NCI-H524 treated with DMSO at 0.1 percent for 48 hours (cell line): ENCODE results near the gene AOPEP.

ENCODE experiments used
- DNase-seq: peaks from one replicate; lab custom pipeline; 2025; lab: John Stamatoyannopoulos, UW

Gene AOPEP

DNA sequence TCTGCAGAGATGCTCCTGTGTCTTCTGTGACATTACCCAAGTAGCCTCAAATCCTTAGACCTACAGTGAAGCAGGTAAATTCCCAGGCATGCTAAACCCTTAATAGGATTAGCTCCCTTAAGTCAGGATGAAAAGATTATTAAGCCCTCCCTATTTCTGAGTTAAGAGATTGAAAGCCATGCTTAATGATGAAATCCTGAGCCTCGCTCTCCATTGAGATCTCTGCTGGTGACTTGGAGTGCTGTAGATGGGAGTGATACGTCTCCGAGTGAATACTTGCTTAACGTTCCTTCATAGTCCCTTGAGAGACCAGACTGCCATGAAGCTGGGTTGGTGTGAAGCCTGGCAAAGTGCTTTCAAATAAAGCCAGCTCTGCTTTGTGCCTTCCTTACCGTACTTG lies 34.2 kb downstream of the AOPEP start:
- peak; percentile 95 for DNase-seq

GRCh38 chr9:94761481-94761880 lies 35.0 kb downstream of the AOPEP start:
- DNase-seq: no peak

GRCh38 chr9:94767331-94768072 lies 41.0 kb downstream of the AOPEP start:
- DNase-seq: no peak

DNA sequence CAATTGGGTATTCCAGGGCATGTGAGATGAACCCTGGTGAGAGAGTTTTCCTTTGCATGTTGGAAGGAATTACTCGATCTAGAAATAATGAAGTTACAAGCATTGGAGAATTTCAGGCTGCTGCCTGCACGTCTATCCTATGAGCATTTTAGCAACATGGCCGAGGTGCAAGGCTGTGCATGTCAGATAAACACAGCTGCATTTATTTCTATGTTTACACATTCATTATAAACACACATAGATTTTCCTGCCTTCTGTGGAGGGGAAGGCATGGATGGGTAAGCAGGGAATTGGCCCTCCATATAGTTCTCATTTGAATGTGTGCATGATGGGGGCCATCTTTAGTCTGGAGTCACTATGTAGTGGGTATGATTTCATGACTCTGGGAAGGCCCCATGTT lies 42.3 kb downstream of the AOPEP start:
- no peak for DNase-seq

- DNase-seq: no peak
Measured at GRCh38 chr9:94770334-94770733, 43.8 kb downstream of the AOPEP start.

GRCh38 chr9:94771096-94771495 lies 44.6 kb downstream of the AOPEP start:
- DNase-seq: no peak

- DNase-seq: no peak
Measured at GRCh38 chr9:94772144-94772543, 45.6 kb downstream of the AOPEP start.

GRCh38 chr9:94772639-94773303 lies 46.3 kb downstream of the AOPEP start:
- no peak for DNase-seq

GRCh38 chr9:94773655-94774054 lies 47.2 kb downstream of the AOPEP start:
- DNase-seq: no peak

- no peak for DNase-seq
Measured at GRCh38 chr9:94778013-94778412, 51.5 kb downstream of the AOPEP start.

DNA sequence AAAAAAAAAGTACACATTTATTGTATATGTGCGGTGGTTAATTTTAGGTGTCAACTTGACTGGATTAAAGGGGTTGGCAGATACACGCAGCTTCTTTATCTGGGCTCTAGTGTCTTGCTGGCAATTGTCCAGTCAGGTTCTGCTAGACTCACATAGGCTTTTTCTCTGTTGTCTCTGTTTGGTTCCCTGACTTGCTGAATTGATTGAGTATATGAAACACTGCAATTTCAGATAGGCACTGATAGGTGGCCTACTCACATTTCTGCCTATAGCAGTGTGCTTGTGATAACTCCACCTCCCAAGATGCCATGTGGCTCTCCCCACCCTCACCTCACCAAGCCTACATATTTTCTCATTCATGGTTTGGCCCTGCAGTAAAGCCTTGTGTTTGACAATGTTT lies 52.5 kb downstream of the AOPEP start:
- DNase-seq: no peak

DNA sequence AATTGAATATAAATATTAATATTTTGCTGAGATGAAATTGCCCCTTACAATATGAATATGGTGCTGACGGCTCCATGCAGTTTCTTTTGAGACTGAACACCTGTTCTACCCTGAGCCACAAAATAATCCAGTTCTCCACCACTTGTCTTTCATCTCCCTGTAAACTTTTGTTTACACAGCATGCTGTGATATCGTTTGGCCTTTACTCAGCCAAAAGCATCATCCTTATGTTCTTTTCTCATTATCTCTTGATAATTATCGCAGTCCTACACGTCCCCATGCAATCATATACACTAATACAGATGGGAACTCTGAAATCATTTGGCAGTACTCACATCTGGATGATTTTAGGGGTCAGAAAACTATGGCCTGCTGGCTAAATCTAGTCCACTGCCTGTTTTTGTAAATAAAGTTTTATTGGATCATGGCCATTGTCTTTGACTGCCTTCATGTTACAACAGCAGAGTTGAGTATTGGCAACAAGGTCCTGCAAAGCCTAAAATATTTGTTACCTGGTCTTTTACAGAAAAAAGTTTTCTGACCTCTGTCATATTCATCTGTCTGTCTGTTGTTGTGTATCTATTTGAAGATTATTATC lies 53.3 kb downstream of the AOPEP start:
- no peak for DNase-seq

GRCh38 chr9:94780516-94780950 lies 54.0 kb downstream of the AOPEP start:
- no peak for DNase-seq

GRCh38 chr9:94782355-94783101 lies 56.0 kb downstream of the AOPEP start:
- no peak for DNase-seq

DNA sequence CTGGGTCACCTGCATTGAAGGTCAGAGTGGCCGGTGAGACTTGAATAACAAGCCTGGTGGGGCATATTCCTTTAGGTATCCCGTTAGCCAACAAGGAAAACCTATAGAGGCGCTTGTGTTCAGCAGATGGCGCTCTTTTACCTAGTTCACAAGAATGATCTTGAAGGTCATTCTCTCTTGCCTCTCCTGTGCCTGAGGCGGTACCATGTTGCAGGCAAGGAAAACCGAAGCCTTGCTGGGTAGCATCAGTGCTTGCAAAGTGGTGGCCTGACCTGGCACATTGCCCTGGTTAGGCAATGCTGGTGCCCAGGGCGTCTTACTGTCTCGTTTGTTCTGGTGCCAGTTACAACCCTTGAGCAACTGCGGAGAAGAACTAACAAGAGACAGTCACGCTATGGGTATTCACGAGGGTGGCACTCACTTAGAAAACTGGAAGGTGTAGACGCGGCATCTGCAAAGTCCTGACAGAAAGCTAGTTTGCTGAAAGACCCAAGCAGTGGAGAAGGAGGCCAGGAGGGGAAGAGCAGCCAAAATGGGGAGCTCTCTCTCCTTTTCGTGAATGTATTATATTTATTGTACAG lies 56.7 kb downstream of the AOPEP start:
- DNase-seq: no peak

DNA sequence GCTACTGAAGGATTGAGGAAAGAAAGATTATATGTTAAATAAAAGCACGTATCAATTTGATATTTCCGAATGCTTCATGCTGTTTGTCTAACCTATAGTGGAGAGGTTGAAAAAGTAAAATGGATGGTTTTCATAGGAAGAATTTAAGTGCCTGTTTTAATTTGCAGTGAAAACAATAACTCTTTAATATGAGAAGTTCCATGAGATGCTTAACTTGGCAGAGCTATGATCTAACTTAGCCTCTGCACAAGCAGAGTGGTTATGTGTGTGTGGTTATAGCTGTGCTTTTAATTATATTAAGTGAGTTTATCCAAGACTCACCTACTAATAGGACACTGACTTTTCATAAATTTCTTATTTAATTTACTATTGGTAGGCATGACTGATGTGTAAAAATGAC lies 57.4 kb downstream of the AOPEP start:
- DNase-seq: no peak

- DNase-seq: no peak
Measured at GRCh38 chr9:94785215-94786169, 59.0 kb downstream of the AOPEP start.

DNA sequence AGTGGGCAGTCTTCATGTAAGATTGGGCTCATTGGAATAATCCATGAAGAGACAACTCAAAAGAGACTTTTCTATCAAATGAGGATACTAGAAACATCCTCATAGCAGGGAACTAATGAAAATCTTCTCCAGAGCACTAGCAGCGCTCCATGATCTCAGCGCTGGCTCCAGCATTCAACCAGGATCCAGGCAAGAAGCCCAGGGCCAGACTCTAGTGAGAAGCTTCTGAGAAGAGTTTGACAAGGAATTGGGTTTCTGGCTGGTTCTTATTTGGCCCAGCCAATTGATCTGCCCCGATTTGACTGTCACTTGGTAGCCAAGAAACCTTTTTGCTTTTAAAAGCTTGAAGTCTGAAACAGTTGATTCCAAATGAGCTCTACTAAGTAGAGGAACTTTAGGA lies 60.1 kb downstream of the AOPEP start:
- no peak for DNase-seq

GRCh38 chr9:94787266-94787665 lies 60.8 kb downstream of the AOPEP start:
- no peak for DNase-seq

GRCh38 chr9:94788570-94789105 lies 62.1 kb downstream of the AOPEP start:
- DNase-seq: no peak

DNA sequence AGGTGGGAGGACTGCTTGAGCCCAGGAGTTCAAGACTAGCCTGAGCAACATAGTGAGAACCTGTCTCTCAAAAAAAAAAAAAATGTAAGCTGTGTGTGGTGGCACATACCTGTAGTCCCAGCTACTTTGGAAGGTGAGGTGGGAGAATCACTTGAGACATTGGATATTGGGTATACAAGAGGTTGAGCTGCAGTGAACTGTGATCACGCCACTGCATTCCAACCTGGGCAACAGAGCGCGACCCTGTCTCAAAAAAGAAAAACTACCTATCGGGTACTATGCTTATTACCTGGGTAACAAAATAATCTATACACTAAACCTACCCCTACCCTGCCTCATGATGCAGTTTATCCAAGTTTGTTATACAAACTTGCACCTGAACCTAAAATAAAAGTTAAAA lies 64.9 kb downstream of the AOPEP start:
- no peak for DNase-seq
